ENCODE measurements around the gene EIF3C. TPM values are rescaled to one million over a fixed set of nuclear protein-coding genes. Genes with fewer than 3 reads are reported as not detected.
"Not testable (repeated sequence)": the region's sequence is repeated elsewhere in the genome, so short reads cannot be mapped to it uniquely, and the experiment has no call there.

The EIF3C gene
- total and polyA plus RNA-seq, 4 experiments from 2014 or later = 180 to 355 (median 290) TPM

- H3K27ac ChIP-seq (ENCODE audit: low read depth, low read length); CTCF ChIA-PET (ENCODE audit: partially characterized antibody); H3K4me1 ChIP-seq (ENCODE audit: insufficient read depth, low read length); H3K27ac Mint-ChIP-seq; H3K4me3 Mint-ChIP-seq; H3K27me3 Mint-ChIP-seq; H3K36me3 Mint-ChIP-seq; H3K4me1 Mint-ChIP-seq; DNase-seq; POLR2A ChIA-PET (ENCODE audit: partially characterized antibody); H3K9me3 ChIP-seq (ENCODE audit: control insufficient read depth in 1 of 2, low read length in 2 of 2); H3K9me3 Mint-ChIP-seq; H3K27me3 ChIP-seq (ENCODE audit: insufficient read depth, low read length); H3K4me3 ChIP-seq (ENCODE audit: low read length in 2 of 2); H3K36me3 ChIP-seq (ENCODE audit: insufficient read depth, low read length); intact Hi-C loops (cut with micrococcal nuclease): not testable (repeated sequence)
Measured at GRCh38 chr16:28693257-28693950, 17.9 kb upstream of the EIF3C start.

GRCh38 chr16:28699792-28700191 is 11.5 kb upstream of the EIF3C start:
- H3K27me3 Mint-ChIP-seq; DNase-seq; H3K27ac ChIP-seq (ENCODE audit: low read depth, low read length); POLR2A ChIA-PET (ENCODE audit: partially characterized antibody); H3K4me1 ChIP-seq (ENCODE audit: insufficient read depth, low read length); H3K4me3 ChIP-seq (ENCODE audit: low read length in 2 of 2); H3K36me3 Mint-ChIP-seq; H3K9me3 Mint-ChIP-seq; H3K4me3 Mint-ChIP-seq; H3K4me1 Mint-ChIP-seq; H3K9me3 ChIP-seq (ENCODE audit: control insufficient read depth in 1 of 2, low read length in 2 of 2); H3K27me3 ChIP-seq (ENCODE audit: insufficient read depth, low read length); H3K27ac Mint-ChIP-seq; CTCF ChIA-PET (ENCODE audit: partially characterized antibody); H3K36me3 ChIP-seq (ENCODE audit: insufficient read depth, low read length); intact Hi-C loops (cut with micrococcal nuclease): not testable (repeated sequence)

- DNase-seq = not testable (repeated sequence)
Measured at GRCh38 chr16:28700349-28700748, 10.9 kb upstream of the EIF3C start.

DNA sequence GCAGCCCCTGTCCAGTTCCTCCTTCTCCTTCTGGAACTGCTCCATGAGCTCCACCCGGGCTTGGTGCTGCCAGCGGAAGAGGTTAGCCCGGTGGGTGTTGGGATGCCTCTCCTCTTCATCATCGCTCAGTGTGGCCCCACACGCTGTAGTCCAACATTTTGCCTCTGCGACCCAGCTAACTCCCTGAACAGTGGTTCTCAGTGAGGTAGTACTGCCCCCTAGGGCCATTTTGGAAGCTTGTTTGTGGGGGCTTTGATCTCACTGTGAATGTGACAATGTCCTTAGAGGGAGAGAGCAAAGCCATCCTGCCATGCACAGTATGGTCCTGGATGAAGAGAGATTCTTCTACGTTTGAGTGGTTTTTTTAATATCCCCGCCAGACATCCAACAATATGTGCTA is 9.9 kb upstream of the EIF3C start:
- H3K27me3 Mint-ChIP-seq; CTCF ChIA-PET (ENCODE audit: partially characterized antibody); intact Hi-C loops (cut with micrococcal nuclease); H3K4me1 ChIP-seq (ENCODE audit: insufficient read depth, low read length); H3K4me1 Mint-ChIP-seq; H3K9me3 Mint-ChIP-seq; POLR2A ChIA-PET (ENCODE audit: partially characterized antibody); H3K27ac ChIP-seq (ENCODE audit: low read depth, low read length); DNase-seq; H3K27me3 ChIP-seq (ENCODE audit: insufficient read depth, low read length); H3K36me3 ChIP-seq (ENCODE audit: insufficient read depth, low read length); H3K4me3 ChIP-seq (ENCODE audit: low read length in 2 of 2); H3K27ac Mint-ChIP-seq; H3K4me3 Mint-ChIP-seq; H3K9me3 ChIP-seq (ENCODE audit: control insufficient read depth in 1 of 2, low read length in 2 of 2); H3K36me3 Mint-ChIP-seq: not testable (repeated sequence)

More at GRCh38 chr16:28700349-28700748, 10.9 kb upstream of the EIF3C start:
- H3K27ac ChIP-seq (ENCODE audit: low read depth, low read length); H3K4me1 Mint-ChIP-seq; H3K27ac Mint-ChIP-seq; H3K36me3 Mint-ChIP-seq; H3K9me3 Mint-ChIP-seq; H3K4me1 ChIP-seq (ENCODE audit: insufficient read depth, low read length); intact Hi-C loops (cut with micrococcal nuclease); POLR2A ChIA-PET (ENCODE audit: partially characterized antibody); H3K36me3 ChIP-seq (ENCODE audit: insufficient read depth, low read length); H3K4me3 ChIP-seq (ENCODE audit: low read length in 2 of 2); H3K4me3 Mint-ChIP-seq; H3K9me3 ChIP-seq (ENCODE audit: control insufficient read depth in 1 of 2, low read length in 2 of 2); H3K27me3 ChIP-seq (ENCODE audit: insufficient read depth, low read length); CTCF ChIA-PET (ENCODE audit: partially characterized antibody); H3K27me3 Mint-ChIP-seq: not testable (repeated sequence)

- CTCF ChIA-PET (ENCODE audit: partially characterized antibody); H3K27me3 ChIP-seq (ENCODE audit: insufficient read depth, low read length); H3K9me3 ChIP-seq (ENCODE audit: control insufficient read depth in 1 of 2, low read length in 2 of 2); H3K4me1 ChIP-seq (ENCODE audit: insufficient read depth, low read length); H3K4me1 Mint-ChIP-seq; H3K36me3 ChIP-seq (ENCODE audit: insufficient read depth, low read length); POLR2A ChIA-PET (ENCODE audit: partially characterized antibody); H3K27ac ChIP-seq (ENCODE audit: low read depth, low read length); intact Hi-C loops (cut with micrococcal nuclease); H3K9me3 Mint-ChIP-seq; H3K4me3 ChIP-seq (ENCODE audit: low read length in 2 of 2); H3K36me3 Mint-ChIP-seq; DNase-seq; H3K27me3 Mint-ChIP-seq; H3K27ac Mint-ChIP-seq; H3K4me3 Mint-ChIP-seq: not testable (repeated sequence)
Measured at GRCh38 chr16:28704246-28704645, 7.0 kb upstream of the EIF3C start.

GRCh38 chr16:28722852-28723650 is 11.8 kb downstream of the EIF3C start:
- H3K27ac Mint-ChIP-seq; H3K9me3 Mint-ChIP-seq; CTCF ChIA-PET (ENCODE audit: partially characterized antibody); H3K27me3 ChIP-seq (ENCODE audit: insufficient read depth, low read length); intact Hi-C loops (cut with micrococcal nuclease); H3K36me3 ChIP-seq (ENCODE audit: insufficient read depth, low read length); H3K4me1 ChIP-seq (ENCODE audit: insufficient read depth, low read length); DNase-seq; H3K27me3 Mint-ChIP-seq; H3K4me1 Mint-ChIP-seq; H3K4me3 Mint-ChIP-seq; H3K9me3 ChIP-seq (ENCODE audit: control insufficient read depth in 1 of 2, low read length in 2 of 2); H3K27ac ChIP-seq (ENCODE audit: low read depth, low read length); POLR2A ChIA-PET (ENCODE audit: partially characterized antibody); H3K36me3 Mint-ChIP-seq; H3K4me3 ChIP-seq (ENCODE audit: low read length in 2 of 2): not testable (repeated sequence)

DNA sequence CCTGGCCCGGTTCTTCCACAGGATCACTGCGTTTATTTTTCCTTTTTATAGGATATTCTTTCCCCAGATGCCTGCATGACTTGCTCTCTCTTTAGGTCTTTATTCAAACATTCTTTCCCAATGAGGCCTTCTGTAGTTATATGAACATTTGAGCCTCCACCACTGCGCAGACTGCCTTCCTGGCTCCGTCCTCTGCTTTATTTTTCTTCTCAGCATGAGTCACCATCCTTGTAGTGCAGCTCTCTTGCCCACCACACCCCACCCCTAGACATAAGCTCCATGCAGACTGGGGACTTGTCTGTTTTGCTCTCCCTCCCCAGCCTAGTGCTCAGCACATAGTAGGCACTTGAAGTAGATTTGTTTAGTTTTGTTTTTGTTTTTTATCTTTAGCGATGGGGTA is 20.0 kb downstream of the EIF3C start:
- H3K27me3 Mint-ChIP-seq; H3K4me1 Mint-ChIP-seq; H3K4me3 ChIP-seq (ENCODE audit: low read length in 2 of 2); H3K36me3 Mint-ChIP-seq; H3K9me3 Mint-ChIP-seq; H3K36me3 ChIP-seq (ENCODE audit: insufficient read depth, low read length); H3K27me3 ChIP-seq (ENCODE audit: insufficient read depth, low read length); CTCF ChIA-PET (ENCODE audit: partially characterized antibody); H3K27ac ChIP-seq (ENCODE audit: low read depth, low read length); H3K27ac Mint-ChIP-seq; H3K9me3 ChIP-seq (ENCODE audit: control insufficient read depth in 1 of 2, low read length in 2 of 2); H3K4me3 Mint-ChIP-seq; intact Hi-C loops (cut with micrococcal nuclease); H3K4me1 ChIP-seq (ENCODE audit: insufficient read depth, low read length); POLR2A ChIA-PET (ENCODE audit: partially characterized antibody); DNase-seq: not testable (repeated sequence)

Measured in CD4-positive, alpha-beta memory T cell (primary cell).